ENCODE measurements around the gene ISG20.
A peak's percentile ranks its signal among the peaks of the same experiment; 100 is the strongest.

ISG20 gene

DNA sequence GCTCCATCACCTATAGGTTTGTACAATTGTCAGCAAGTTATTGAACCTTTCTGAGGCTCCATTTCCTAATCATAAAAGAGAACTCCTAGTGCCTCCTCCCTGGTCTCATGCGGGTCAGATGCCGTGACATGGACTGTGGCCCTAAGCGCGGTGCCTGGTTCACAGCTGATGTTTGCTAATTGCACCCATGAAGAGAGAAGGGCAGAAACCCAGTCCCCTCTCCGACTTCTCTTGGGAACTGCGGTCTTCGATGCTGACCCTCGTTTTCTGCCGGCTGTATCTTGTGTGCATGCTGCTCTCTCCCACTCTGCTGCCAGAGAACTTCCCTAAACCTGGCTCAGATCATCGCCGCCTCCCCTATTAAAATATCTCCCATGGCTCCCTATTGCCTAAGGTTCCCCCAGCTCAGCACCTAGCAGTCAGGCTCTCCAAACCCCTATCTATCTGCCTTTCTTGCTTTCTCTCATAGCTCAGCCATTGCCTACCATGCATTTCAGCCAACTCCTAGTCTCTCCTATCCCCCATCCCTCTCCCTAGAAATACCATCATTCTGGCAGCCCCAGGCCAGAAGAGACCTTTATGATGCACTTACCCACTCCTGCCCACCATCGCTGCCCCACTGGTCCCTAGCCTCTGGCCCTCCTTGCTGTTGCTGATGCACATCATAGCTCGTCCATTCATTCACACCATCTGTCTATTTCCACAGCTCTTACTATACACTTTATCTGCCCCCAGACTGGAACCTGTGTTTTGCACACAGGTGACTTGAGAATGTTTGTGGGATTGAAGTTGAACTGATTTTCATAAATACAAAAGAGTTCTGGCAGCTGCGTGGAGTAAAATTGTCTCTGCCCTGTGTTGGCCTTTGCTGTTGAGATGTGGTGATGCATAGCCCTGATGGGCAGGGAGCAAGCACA lies 6.6 kb downstream of the ISG20 start:
- TF ChIP-seq, protein P1, sequence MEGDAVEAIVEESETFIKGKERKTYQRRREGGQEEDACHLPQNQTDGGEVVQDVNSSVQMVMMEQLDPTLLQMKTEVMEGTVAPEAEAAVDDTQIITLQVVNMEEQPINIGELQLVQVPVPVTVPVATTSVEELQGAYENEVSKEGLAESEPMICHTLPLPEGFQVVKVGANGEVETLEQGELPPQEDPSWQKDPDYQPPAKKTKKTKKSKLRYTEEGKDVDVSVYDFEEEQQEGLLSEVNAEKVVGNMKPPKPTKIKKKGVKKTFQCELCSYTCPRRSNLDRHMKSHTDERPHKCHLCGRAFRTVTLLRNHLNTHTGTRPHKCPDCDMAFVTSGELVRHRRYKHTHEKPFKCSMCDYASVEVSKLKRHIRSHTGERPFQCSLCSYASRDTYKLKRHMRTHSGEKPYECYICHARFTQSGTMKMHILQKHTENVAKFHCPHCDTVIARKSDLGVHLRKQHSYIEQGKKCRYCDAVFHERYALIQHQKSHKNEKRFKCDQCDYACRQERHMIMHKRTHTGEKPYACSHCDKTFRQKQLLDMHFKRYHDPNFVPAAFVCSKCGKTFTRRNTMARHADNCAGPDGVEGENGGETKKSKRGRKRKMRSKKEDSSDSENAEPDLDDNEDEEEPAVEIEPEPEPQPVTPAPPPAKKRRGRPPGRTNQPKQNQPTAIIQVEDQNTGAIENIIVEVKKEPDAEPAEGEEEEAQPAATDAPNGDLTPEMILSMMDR (IDR thresholded peaks at IDR 0.05; ENCODE audit: low read depth, low read length, missing control alignments): no peak
- H3K4me3 ChIP-seq (ENCODE audit: low read depth, low read length): no peak overlapping the region
- DNase-seq (ENCODE audit: low read depth): no peak
- in situ Hi-C loops (cut with HindIII; ENCODE audit: low sequenced_read_pairs): no loop called here

DNA sequence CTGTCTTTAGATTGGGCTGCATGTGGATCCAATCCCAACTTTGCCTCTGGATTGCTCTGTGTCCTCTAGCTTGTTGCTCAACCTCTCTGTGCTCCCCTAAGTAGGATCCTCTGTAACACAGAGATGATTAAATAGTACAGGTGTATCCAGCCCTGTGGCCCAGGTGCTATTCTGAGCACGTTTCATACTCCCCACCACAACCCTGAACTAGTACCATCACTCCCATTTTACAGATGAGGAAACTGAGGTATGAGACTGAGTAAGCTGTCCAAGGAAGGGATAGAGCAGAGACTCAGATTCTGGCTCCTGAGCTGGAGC lies 7.2 kb downstream of the ISG20 start:
- no peak overlapping the region for H3K4me3 ChIP-seq (ENCODE audit: low read depth, low read length)
- TF ChIP-seq, protein P1 (IDR thresholded peaks at IDR 0.05; ENCODE audit: low read depth, low read length, missing control alignments): no peak
- in situ Hi-C loops (cut with HindIII; ENCODE audit: low sequenced_read_pairs): no loop called here
- no peak for DNase-seq (ENCODE audit: low read depth)

DNA sequence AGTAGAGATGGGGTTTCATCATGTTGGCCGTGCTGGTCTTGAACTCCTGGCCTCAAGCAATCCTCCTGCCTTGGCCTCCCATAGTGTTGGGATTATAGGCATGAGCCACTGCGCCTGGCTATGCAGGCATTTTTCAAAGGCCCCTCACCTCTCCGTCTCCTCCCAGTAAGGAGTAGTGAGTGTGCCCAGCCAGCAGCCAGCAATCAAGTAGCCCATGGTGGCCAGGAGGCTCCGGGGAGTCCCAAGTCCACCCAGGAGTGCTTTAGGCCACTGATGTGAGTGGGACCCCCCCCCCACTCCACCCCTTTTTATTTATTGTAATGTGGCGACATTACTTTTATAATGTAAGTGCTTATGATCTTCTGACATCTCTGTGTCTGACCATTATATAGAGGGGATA lies 8.1 kb downstream of the ISG20 start:
- in situ Hi-C loops (cut with HindIII; ENCODE audit: low sequenced_read_pairs): no loop called here
- TF ChIP-seq, protein P1 (IDR thresholded peaks at IDR 0.05; ENCODE audit: low read depth, low read length, missing control alignments): no peak
- no peak overlapping the region for H3K4me3 ChIP-seq (ENCODE audit: low read depth, low read length)
- no peak for DNase-seq (ENCODE audit: low read depth)

DNA sequence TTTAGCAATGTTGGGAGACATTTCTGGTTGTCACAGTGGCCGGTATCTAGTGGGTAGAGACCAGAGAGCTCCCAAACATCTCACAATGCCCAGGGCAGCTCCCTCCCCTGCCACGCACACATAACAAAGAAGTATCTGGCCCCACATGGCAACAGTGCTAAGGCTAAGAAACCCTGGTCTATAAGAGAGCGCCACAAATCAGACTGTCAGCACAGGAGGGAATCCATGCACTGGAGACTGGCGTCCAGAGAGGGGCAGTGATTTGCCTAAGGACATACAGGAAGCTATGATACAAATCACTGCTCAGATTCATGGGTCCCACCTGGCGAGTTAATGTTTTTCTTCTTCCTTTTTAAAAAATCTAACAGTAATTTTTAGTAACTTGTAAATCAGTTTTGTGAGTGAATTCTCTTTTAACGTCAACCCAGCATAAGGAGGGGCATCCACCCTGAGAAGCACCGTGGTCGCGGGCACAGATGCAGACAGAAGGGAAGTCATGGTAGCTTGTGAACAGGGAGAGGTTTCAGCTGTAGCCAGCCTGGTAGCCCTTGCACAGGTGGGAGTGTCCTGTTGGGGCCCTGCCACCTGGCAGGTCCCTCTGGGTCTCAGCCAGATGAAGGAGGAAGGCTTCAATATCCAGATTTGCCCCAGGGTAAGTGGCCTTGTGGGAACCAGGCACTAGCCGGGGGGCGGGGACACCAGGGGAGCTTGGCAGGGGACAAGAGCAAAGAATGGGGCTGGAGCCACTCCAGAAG lies 8.7 kb downstream of the ISG20 start:
- no peak overlapping the region for H3K4me3 ChIP-seq (ENCODE audit: low read depth, low read length)
- no peak for DNase-seq (ENCODE audit: low read depth)
- TF ChIP-seq, protein P1 (IDR thresholded peaks at IDR 0.05; ENCODE audit: low read depth, low read length, missing control alignments): no peak
- in situ Hi-C loops (cut with HindIII; ENCODE audit: low sequenced_read_pairs): no loop called here

DNA sequence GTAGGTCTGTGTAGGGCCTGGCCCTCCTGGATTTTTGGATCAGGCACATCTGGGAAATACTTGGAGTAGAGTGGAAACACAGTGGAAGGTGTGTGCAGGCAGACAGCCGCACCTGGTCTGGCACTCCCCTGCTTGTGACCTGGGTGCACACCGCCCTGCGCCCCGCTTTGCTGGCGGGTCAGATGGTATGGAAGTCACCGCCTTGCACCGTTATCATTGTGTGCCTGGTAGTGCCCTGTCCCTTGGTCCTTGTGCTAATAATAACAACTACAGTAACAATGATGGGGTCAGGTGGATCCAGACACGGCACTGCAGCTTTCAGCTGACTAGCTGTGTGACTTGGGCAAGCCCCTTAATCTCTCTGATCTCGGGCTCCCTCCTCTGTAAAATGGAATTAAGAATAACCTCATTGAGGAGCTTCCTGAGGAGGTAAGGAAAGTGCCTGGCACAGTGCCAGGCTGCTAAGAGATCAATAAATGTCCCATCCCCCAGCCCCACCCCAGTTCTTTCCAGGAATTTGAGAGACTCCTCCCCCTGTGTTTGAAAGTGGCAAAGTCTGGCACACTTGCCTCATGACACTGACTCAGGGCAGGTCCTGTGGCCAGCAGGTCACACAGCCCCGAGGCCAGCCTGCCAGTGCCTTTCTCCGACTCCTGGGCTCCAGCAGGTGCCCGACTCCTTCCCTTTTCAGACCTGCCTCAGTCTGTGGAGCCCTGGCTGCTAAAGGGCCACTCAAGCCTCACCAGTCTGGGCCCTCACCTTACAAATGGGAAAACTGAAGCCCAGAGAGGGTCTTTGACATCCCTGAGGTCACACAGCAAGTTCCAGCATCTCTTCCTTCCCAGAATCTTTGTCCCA lies 9.8 kb downstream of the ISG20 start:
- in situ Hi-C loops (cut with HindIII; ENCODE audit: low sequenced_read_pairs): no loop called here
- DNase-seq (ENCODE audit: low read depth): no peak
- H3K4me3 ChIP-seq (ENCODE audit: low read depth, low read length): no peak overlapping the region
- TF ChIP-seq, protein P1 (IDR thresholded peaks at IDR 0.05; ENCODE audit: low read depth, low read length, missing control alignments): no peak

DNA sequence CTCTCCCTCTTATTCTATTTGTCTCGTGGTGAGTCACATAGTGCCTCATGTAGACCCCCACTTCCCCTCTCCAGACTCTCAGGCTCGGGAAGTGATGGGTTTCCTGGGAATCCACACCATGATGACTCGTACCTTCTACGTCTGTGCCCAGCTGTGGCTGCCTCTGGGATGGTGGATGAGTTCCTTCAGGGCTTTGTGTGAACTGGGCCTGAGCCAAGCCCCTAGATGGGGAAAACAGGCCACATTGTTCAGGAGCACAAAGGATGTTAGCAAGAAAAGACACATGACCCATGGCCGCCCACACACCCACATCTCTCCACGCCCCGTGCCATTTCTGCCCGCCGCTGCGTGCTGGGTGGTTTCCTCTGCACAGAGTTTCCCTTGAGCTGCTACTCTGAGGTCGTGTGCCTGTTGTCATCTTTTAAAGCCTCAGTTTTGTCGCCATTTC lies 10.5 kb downstream of the ISG20 start:
- TF ChIP-seq, protein P1 (IDR thresholded peaks at IDR 0.05; ENCODE audit: low read depth, low read length, missing control alignments): no peak
- DNase-seq (ENCODE audit: low read depth): peak; percentile 53
- H3K4me3 ChIP-seq (ENCODE audit: low read depth, low read length): no peak overlapping the region
- in situ Hi-C loops (cut with HindIII; ENCODE audit: low sequenced_read_pairs): no loop called here
